GM12872 (cell line): ENCODE measurements around the gene CSF1.

Experiments used
- CTCF ChIP-seq: IDR thresholded peaks from 3 replicates; pipeline ENCODE4 v1.5.1; 2011; ENCODE audit warnings: low read depth, mild to moderate bottlenecking, low read length, moderate library complexity; ENCODE audit not compliant: insufficient read depth

Gene CSF1

GRCh38 chr1:109874445-109874844 is 36.2 kb upstream of the CSF1 start:
- no peak for TF ChIP-seq CTCF

- TF ChIP-seq CTCF = no peak
These were observed 34.8 kb upstream of the CSF1 start for GRCh38 chr1:109875874-109876273.

GRCh38 chr1:109876617-109877316 is 33.9 kb upstream of the CSF1 start:
- no peak for TF ChIP-seq CTCF

- TF ChIP-seq CTCF = no peak
These were observed 33.3 kb upstream of the CSF1 start for GRCh38 chr1:109877317-109877771.

GRCh38 chr1:109877776-109878175 is 32.9 kb upstream of the CSF1 start:
- TF ChIP-seq CTCF = no peak

GRCh38 chr1:109878531-109879104 is 32.0 kb upstream of the CSF1 start:
- TF ChIP-seq CTCF = no peak

GRCh38 chr1:109879881-109880525 is 30.6 kb upstream of the CSF1 start:
- TF ChIP-seq CTCF = no peak
